HG02678 (cell line): ENCODE measurements around the gene ITLN2.
"Not testable (repeated sequence)": the region's sequence is repeated elsewhere in the genome, so short reads cannot be mapped to it uniquely, and the experiment has no call there.

Source experiments
- ATAC-seq: cut with Tn5 transposase; IDR thresholded peaks from one replicate; pipeline ENCODE4 v1.9.1; 2021; ENCODE audit warnings: mild to moderate bottlenecking, moderate library complexity; ENCODE audit not compliant: unreplicated experiment

Gene ITLN2

DNA sequence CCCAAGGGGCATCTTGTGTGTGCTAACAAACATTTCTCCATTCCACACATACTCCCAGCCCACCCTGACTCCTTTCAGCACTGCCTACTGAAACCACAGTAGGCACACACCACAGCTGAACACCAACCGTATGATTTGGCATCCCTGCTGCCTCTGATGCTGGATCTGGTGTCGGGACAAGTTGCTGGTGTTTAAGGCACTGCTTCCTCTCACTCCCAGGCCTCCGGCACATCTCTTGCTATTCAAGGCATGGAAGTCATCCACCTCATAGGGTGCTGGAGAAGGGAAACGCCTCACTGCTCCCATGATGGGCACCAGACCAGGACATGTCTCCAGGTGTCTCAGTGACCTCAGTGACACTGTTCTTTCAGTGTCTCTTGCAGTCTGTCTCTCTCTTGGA is 2.4 kb upstream of the ITLN2 start:
- ATAC-seq: no peak

DNA sequence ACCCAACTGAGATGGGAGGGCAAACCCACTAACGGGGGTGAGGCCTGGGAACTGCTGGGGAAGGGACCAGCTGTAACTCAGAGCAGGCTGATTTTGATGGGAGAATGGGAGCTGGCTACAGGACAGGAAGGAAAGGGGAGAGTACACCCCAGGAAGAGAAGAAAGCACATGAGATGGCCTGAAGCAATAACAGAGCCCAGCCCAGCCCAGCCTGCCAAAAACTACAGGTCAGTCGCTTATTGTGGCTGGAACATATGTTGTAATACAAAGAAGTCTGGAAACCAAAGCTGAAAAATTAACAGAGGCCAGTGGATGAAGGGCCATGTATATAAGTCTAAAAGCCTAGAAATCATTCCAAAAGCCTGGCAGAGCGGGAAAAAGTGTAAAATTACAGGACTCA is 1.6 kb downstream of the ITLN2 start:
- no peak for ATAC-seq

- ATAC-seq: no peak
Observed at GRCh38 chr1:160952129-160952510, 2.5 kb downstream of the ITLN2 start.

GRCh38 chr1:160951443-160952128 is 3.0 kb downstream of the ITLN2 start:
- ATAC-seq: no peak

- no peak for ATAC-seq
Observed at GRCh38 chr1:160950657-160951056, 4.0 kb downstream of the ITLN2 start.

GRCh38 chr1:160949881-160950280 is 4.7 kb downstream of the ITLN2 start:
- no peak for ATAC-seq

GRCh38 chr1:160949216-160949880 is 5.3 kb downstream of the ITLN2 start:
- ATAC-seq: not testable (repeated sequence)

GRCh38 chr1:160947174-160947759 is 7.3 kb downstream of the ITLN2 start:
- ATAC-seq: not testable (repeated sequence)

DNA sequence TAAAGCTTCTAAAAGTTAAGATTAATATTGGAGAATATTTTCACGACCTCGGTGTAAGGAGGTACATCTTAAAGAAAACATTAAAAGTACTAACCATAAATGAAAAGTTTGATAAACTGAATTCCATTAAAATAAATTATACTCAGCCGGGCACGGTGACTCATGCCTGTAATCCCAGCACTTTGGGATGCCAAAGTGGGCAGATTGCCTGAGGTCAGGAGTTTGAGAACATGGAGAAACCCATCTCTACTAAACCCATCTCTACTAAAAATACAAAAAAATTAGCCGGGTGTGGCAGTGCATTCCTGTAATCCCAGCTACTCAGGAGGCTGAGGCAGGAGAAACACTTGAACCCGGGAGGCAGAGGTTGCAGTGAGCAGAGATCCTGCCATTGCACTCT is 8.7 kb downstream of the ITLN2 start:
- not testable (repeated sequence) for ATAC-seq

DNA sequence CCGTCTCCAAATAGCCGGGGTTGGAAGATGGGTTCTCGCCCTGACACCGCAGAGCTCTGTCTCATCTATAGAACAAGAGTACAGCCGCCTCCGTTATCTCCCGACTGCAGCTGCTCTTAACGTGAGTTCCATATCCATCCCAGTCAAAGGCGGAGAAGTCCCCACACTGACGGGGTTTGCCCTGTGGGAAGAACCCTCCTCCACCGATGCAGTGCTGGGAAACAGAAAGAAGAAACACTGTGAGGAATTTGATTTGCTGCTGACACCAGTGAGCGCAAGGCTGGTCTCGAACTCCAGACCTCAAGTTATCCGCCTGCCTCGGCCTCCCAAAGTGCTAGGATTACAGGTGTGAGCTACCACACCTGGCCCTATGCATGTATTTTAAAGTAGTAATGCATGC is 9.5 kb downstream of the ITLN2 start:
- no peak for ATAC-seq

DNA sequence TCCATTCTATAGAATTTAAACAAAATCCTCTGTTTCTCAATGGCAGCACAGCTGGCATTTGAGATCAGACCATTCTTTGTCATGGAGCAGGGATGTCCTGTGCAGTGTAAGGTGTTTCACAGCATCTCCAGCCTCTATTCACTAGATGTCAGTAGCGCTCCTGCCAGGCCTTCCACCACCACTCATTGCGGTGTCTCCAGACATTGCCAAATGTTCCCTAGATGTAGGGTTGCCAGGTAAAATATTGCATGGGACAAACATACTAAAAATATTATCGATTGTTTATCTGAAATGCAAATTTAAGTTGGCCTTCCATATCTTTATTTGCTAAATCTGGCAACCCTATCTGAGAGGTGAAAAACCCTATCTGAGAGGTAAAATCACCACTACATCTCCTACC is 11.7 kb downstream of the ITLN2 start:
- no peak for ATAC-seq

DNA sequence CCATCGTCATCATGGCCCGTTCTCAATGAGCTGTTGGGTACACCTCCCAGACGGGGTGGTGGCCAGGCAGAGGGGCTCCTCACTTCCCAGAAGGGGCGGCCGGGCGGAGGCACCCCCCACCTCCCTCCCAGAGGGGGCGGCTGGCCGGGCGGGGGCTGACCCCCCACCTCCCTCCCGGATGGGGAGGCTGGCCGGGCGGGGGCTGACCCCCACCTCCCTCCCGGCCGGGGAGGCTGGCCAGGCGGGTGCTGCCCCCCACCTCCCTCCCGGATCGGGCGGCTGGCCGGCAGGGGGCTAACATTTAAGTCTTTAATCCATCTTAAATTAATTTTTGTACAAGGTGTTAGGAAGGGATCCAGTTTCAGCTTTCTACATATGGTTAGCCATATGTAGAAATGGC is 17.9 kb downstream of the ITLN2 start:
- not testable (repeated sequence) for ATAC-seq

GRCh38 chr1:160935527-160936258 is 18.9 kb downstream of the ITLN2 start:
- ATAC-seq: no peak

DNA sequence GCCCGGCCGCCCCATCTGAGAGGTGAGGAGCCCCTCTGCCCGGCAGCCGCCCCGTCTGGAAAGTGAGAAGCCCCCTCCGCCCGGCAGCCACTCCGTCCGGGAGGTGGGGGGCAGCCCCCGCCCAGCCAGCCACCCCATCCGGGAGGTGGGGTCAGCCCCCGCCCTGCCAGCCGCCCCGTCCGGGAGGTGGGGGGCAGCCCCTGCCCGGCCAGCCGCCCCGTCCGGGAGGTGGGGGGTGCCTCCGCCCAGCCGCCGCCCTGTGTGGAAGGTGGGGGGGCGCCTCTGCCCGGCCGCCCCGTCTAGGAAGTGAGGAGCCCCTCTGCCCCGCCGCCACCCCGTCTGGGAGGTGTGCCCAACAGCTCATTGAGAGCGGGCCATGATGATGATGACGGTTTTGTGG is 21.3 kb downstream of the ITLN2 start:
- not testable (repeated sequence) for ATAC-seq

- ATAC-seq: no peak
Observed at GRCh38 chr1:160925652-160926244, 28.9 kb downstream of the ITLN2 start.

DNA sequence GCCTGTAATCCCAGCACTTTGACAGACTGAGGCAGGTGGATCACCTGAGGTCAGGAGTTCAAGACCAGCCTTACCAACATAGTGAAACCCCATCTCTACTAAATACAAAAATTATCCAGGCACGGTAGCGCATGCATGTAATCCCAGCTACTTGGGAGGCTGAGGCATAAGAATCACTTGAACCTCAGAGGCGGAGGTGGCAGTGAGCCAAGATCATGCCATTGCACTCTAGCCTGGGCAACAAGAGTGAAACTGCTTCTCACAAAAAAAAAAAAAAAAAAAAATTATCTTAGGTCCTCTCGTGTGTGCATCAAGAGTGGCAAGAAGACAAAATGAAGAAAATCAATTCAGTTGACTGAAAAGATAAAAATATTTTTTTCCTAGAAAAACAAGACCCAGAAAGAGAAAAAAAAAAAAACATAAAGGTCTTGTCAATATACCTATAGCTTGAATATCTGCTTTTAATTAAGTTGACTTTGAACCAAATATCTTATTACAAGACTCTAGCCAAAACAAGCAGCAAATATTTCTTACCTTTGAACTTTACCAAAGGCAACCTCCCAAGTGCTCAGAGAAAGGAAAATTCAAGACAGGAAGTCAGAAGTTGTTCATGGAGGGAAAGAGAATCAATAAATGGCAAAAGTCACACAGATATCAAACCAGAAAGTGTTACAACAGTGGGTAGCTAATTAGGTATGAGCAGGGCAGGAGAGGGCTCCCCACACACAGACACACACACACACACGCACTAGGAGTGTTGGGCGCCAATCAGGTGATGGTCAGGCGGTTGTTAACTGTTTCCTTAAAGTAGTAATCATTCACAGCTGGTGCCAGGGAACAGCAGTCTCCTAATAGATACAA is 29.6 kb downstream of the ITLN2 start:
- ATAC-seq: no peak

DNA sequence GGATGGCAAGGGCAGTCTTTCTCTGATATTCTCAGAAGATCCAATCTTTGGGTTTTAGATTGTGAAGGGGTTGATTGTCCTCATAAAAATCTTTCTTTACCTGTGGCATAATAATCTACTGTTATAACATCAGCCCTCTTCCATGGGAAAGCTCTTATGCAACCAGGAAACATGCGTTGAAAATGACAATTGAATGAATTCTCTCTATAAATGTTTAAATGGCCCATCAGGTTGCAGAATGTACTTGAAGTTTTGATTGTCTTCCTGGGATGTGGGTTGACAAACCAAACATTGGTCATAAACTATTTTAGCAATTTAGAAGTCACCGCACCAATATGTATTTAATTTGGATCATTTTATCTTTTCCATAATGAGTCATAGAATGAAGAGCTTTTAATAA is 37.9 kb downstream of the ITLN2 start:
- ATAC-seq: no peak

DNA sequence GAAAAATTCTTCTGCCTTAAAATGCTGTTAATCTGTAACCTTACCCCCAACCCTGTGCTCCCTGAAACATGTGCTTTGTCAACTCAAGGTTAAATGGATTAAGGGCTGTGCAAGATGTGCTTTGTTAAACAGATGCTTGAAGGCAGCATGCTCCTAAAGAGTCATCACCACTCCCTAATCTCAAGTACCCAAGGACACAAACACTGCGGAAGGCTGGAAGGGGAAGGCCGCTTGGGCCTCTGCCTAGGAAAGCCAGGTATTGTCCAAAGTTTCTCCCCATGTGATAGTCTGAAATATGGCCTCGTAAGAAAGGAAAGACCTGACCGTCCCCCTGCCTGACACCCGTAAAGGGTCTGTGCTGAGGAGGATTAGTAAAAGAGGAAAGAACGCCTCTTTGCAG is 41.4 kb downstream of the ITLN2 start:
- not testable (repeated sequence) for ATAC-seq

- no peak for ATAC-seq
Observed at GRCh38 chr1:160911925-160912324, 42.7 kb downstream of the ITLN2 start.

GRCh38 chr1:160911441-160911840 is 43.2 kb downstream of the ITLN2 start:
- ATAC-seq: no peak
